Measurements from ENCODE around the gene RPRM. TPM values are rescaled to one million over a fixed set of nuclear protein-coding genes. Genes with fewer than 3 reads are reported as not detected.
"Not testable (repeated sequence)": the region's sequence is repeated elsewhere in the genome, so short reads cannot be mapped to it uniquely, and the experiment has no call there.

Gene RPRM
- total RNA-seq, 1 experiment from 2014 or later = 0.34 TPM

DNA sequence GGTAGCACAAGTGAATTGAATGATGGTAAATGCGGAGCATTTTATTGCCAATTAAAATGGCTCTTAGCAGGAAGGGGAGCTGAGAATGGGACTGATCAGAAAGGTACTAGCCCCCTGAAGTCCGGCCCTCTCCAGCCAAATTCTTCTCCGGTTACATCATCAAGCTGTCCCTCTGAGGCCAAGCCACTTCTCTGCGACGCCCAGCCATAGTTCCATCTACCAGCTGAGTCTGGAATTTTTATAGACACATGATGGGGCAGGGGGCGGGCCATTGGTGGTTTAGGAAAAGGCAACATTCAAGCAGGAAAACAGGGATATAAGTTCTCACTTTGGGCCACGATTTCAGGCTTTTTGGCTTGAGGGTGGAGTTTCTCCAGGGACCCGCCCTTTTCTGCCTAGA lies 22.7 kb downstream of the RPRM start:
- peak; percentile 16 for DNase-seq (ENCODE audit: low read depth)

DNA sequence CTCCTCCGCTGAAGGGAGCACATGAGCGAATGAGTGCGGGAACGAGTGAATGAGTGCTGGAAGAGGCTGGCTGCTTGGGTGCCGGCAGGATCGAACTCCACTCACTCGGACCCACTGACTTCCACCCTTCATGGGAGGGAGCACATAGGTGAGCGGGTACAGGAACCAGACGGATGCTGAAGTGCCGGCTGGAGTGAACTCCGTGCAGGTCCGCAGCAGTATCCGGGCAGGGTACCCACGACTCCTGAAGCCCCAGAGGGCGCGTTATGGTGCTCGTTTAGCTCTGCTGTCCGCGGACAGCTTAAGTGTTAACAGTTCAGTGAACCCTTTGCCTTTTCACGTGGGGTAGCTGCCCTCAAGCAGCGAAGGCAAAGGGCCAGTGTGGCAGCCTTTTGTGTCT lies 23.2 kb downstream of the RPRM start:
- DNase-seq (ENCODE audit: low read depth) = no peak

DNA sequence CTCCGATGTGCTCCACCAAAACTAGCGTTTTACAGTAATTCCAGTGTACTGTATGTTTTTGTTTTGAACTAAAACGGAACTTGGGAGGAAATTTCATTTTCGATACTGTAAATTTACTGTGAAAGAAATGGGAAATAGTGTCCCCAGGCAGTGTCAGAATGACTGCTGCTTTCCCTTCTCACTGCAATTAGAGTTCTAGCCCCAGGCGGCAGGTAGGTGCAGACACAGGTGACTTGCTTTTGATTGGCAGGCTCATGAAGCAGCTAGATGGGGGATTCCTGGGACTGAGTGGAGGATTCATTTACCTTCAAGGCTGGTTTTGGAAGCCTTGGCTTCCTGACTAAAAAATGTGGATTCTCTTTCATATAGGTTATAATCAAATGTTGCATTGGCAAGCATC lies 27.0 kb downstream of the RPRM start:
- no peak for DNase-seq (ENCODE audit: low read depth)

DNA sequence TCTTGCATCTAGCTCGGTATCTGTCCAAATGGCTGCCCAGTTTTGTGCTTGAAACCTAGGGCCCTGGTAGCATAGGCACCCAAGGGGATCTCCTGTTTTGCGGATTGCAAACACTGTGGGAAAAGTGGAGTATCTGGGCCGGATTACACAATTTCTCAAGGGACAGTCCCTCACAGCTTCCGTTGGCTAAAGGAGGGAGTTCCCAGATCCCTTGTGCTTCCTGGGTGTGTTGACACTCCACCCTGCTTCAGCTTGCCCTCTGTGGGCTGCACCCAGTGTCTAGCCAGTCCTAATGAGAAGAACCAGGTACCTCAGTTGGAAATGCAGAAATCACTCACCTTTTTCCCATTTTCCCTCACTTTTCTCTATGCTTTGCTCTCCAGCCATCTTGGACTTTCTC lies 35.5 kb downstream of the RPRM start:
- DNase-seq (ENCODE audit: low read depth) = no peak

DNA sequence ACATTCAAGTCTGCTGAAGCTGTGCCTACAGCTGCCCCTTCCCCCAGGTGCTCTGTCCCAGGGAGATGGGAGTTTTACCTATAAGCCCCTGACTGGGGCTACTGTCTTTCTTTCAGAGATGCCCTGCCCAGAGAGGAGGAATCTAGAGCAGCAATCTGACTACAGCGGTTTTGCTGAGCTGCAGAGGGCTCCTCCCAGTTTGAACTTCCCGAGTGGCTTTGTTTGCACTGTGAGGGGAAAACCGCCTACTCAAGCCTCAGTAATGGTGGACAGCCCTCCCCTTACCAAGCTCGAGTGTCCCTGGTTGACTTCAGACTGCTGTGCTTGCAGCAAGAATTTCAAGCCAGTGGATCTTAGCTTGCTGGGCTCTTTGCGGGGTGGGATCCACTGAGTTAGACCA lies 35.9 kb downstream of the RPRM start:
- DNase-seq (ENCODE audit: low read depth) = not testable (repeated sequence)

DNA sequence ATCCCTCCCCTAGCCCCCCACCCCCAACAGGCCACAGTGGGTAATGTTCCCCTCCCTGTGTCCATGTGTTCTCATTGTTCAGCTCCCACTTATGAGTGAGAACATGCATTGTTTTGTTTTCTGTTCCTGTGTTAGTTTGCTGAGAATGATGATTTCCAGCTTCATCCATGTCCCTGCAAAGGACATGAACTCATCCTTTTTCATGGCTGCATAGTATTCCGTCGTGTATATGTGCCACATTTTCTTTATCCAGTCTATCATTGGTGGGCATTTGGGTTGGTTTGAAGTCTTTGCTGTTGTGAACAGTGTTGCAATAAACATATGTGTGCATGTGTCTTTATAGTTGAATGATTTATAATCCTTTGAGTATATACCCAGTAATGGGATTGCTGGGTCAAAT lies 38.5 kb downstream of the RPRM start:
- not testable (repeated sequence) for DNase-seq (ENCODE audit: low read depth)

DNA sequence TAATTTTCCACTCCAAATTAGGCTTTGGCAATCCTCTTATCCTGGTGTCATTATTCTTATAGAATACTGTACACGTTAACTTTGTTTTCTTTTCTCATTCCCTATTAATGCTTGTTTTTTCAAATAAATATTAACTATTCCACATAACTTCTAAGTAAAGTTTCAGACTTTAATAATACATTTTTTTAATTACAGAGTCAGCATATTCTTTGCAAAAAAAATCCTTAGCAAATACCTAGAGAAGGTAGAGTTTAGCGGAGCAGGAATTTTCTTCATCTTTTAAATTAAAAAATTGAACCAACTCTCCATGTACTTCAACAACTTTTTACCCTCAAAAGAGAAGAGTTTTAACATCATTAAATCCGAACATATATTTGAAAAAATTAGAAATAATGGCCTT lies 45.2 kb downstream of the RPRM start:
- no peak for DNase-seq (ENCODE audit: low read depth)

DNA sequence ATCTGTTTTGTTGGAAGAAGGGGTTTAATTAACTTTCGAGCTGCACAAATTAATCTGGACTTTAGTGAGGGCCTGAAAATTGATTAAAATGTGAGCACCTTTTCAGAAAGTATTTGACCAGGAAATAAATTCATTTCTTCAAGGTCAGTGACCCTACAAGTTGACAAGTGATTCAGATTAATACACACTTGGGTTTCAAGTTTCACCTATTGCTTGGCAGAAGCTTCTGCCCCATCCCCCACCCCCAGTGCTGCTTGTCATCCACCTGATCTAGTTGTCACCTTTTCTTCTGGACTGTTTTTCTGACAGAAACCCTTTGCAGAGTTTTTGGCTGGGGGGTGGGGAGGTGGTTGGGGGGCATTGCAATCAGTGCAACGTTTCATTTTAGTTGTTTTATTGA lies 46.2 kb downstream of the RPRM start:
- DNase-seq (ENCODE audit: low read depth) = no peak

DNA sequence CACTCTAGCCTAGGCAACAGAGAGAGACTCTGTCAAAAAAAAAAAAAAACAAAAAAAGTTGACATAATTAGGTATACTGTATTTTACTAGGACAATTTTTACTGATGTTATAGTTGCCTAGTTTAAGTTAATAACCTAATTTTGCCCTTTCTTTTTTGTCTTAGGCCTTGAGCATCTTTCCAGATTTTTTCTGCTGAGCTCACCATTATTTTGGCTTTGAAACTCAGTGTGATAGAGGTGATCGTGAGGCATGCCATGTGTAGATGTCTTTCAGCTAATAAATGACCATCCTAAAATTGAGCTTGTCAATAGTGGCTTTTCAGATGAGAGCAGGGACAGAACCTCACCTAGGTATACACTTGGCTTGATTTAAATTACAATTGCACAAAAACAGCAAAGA lies 47.4 kb downstream of the RPRM start:
- no peak for DNase-seq (ENCODE audit: low read depth)
